Activated CD4-positive, CD25-positive, alpha-beta regulatory T cell (primary cell): ENCODE measurements around the gene FAM227A.
"Not testable (repeated sequence)": the region's sequence is repeated elsewhere in the genome, so short reads cannot be mapped to it uniquely, and the experiment has no call there.

Experiments used
- DNase-seq, 4 experiments: peaks; one replicate each; lab custom pipeline; 2025; lab: John Stamatoyannopoulos, UW

The FAM227A gene

GRCh38 chr22:38657045-38657909, 1.1 kb upstream of the FAM227A start:
- no peak for DNase-seq

DNA sequence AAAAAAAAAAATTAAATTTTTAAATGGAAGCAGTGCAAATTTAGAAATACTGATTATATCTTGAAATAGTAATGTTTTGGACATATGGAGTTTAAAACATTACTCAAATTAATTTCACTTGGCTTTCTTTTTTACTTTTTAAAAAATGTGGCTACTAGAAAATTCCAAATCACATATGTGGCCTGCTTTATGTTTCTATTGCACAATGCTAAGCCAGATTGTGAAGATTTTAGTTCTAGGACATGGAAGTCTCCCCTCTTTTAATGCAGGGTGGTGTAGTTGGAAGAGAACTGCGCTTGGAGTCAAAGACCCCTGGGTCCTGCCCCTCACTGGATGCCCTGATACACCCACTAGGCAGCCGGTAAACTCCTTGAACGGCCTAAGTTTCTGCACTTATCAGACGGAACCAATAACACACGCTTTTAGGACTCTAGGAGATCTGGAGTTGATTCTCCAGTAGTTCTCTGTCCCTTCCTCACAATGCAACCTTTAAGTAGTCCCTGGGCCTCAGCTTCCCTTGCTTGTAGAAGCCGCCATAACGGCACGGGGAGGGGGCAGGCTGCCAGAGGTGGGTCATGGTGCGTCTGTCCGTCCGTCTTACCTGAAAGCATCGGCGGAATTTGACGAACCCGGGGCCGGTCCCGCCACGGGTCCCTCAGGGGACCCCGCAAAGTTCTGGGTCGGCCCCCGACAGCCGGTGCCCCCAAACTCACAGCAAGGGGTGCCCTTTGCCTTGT, 505 bp downstream of the FAM227A start:
- no peak for DNase-seq

DNA sequence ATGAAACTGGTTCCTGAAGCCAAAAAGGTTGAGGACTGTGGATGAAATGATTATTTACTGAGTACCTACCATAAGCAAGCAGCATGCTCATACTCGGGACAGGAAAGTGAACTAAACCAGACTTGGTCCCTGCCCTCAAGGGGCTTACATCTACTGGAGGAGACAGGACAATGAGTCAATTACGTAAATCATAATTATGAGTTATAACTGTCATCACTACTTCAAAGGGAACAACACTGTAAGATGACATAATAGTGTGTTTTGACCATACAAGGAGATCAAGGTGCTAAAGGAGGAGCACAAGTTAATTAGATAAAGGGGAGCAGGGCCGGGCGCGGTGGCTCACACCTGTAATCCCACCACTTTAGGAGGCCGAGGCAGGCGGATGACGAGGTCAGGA, 2.5 kb downstream of the FAM227A start:
- no peak for DNase-seq

DNA sequence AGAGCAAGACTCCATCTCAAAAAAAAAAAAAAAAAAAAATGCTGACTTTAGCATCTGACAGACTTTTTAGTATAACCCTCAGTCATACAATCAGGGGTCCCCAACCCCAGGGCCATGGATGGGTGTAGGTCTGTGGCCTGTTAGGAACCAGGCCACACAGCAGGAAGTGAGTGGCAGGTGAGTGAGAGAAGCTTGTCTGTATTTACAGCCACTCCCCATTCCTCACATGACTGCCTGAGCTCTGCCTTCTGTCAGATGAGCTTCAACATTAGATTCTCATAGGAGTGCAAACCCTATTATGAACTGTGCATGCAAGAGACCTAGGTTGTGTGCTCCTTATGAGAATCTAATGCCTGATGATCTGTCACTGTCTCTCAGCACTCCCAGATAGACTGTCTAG, 3.3 kb downstream of the FAM227A start:
- DNase-seq: no peak

DNA sequence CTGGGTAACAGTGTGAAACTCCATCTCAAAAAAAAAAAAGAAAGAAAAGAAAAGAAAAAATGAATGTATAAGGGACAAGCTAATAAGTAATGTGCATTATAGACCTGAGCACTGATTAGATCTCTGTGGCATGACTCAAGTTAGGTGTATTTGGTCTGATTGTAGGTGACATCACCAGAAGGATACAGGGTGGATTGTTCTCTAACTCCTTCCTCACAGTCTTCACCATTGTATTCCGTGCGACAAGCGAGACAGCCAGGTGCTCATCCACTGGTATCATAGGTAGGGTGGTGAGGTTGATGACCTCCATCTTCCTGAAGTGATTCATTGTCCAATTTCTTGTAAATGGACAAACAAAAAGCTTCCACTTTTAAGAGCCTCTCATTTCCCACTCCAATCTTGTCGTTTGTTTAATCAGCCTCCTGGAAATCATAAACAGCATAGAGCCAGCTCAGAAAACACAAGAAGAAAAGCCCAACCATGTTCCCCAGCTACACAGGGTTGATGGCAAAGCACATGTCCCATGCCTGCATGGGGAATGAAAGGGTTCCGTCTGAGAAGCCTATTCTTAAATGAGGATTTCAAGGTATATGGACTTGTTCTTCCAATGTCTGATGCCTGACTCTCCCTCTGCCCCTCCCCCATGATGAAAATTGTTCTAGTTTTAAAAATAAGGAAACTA, 6.2 kb downstream of the FAM227A start:
- DNase-seq: no peak

DNA sequence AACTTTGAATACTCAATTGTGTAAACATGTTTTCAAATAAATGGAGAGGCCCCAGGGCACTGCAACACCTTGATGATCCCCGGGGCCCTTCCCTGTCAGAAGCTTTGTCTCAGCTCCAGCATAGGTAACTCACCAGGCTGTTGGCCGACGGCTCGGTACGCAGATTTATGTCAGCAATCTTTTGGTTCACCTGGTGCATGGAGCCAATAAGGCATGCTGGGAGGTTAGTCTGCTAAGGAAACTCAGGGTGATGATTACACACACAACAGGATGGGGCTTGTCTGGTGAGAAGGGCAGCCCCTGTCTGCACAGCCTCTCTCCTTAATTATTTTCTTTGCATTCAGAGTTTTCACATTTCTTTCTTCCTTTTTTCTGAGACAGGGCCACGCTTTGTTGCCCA, 10.8 kb downstream of the FAM227A start:
- no peak for DNase-seq

GRCh38 chr22:38644245-38644644, 11.9 kb downstream of the FAM227A start:
- not testable (repeated sequence) for DNase-seq

DNA sequence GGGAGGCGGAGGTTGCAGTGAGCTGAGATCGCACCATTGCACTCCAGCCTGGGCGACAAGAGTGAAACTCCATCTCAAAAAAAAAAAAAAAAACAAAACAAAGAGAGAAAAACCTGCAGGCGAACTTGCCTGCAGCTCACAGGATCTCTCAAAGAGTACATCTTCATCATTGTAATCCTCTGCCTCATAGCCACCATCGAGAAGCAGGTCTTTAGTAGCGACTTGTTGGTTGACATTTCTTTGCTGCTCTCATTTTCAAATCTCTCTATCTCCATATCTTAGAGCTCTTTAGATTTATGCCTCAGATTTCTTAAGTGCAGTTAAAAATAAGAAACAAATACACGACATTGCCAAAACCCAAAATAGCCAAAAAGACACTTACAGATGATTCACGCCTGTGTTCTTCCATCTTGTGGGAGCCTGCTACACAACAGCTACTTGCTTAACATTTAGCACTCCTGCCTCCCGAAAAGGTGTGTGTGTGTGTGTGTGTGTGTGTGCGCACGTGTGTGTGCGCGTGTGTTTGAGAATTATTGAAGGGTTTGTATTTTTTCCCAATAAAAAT, 14.6 kb downstream of the FAM227A start:
- no peak for DNase-seq

- DNase-seq: no peak
These were observed 17.5 kb downstream of the FAM227A start for GRCh38 chr22:38638728-38639127.

DNA sequence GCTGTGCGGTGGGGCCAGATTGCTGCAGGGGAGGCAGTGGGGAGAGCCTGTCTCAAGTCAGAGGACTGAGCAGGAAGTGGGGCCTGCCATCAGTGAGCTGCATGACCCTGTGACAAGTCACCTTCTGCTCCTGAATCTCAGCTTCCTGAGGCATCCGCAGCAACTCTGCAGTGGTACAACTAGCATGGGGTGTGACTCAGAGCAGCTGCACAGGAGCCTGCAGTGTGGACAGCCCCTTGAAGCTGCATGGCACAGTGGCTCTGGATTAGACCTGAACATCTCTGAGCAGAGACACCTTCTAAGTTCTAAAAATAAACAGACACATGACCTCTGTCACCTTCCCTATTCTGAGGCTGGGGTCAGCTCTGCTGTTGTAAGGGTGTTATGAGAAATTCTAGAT, 18.0 kb downstream of the FAM227A start:
- no peak for DNase-seq

DNA sequence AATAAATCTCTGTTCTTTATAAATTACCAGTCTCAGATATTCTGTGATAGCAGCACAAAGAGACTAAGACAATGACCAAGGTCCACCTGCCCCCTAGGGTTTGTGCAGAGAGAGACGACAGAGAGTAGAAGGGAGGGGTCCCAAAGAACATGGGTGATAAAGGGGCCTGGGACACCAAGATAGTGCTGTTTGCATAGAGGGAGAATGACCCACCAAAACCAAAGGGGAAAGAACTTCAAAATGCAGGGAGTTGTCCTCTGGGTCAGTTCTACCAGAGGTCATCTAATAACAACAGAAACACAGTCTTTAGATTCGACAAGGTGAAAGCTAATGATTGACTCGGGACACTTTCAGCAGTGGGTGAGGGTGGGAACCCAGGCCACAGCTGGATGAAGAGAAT, 23.7 kb downstream of the FAM227A start:
- DNase-seq: no peak

DNA sequence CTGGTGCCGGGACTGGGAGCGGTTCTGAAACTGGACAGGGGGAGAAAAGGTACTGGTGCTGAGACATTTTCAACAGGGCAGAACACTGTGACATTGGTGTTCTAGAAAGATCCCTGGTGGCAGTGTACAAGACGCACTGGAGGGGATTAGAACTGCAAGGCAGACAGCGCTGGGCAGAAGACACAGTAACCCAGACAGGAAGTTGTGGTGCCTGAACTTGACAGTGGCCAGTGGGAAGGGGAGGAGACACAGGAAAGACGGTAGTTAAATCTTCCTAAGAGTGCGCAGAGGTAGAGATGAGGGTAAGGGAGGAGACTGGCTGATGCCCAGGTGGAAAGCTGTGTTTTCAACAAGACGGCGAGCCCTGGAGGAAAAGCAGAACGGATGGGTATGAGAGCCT, 24.5 kb downstream of the FAM227A start:
- DNase-seq: no peak

DNA sequence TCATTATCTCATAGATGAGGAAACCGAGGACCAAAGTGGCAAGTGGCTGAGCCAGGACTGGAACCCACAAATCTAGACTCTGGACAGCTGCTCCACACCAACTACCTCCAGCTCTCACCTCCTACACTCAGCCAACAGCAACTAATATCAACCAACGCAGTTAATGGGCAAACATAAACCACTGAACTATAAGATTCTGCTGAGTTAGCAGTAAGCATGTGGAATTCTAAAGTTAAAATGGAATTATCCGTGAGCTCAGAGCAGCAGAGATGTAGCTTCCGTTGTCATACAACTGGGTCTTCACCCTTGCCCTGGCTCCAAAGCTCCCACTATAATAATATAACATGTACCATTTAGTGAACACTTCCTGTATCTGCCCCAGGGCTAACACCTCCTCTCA, 27.1 kb downstream of the FAM227A start:
- DNase-seq: no peak

- DNase-seq: no peak
These were observed 27.7 kb downstream of the FAM227A start for GRCh38 chr22:38628444-38628843.

- no peak for DNase-seq
These were observed 32.8 kb downstream of the FAM227A start for GRCh38 chr22:38623351-38623750.

DNA sequence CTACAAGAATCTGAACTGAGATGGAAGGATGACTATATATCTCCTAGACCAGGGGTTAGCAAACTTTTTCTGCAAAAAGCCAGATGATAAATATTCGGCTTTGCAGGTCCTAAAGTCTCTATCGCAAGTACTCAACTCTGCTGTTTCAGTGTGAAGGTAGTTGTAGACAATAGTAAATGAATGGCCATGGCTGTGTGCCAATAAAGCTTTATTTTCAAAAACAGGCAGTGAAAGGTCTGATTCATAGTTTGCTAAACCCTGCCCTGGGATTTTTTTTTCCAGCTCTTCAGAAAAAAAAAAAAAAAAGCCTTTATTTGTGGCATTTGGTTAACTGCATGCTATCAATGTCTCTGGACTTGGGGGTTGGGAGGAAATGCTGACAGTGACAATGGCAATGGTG, 37.5 kb downstream of the FAM227A start:
- DNase-seq: no peak

DNA sequence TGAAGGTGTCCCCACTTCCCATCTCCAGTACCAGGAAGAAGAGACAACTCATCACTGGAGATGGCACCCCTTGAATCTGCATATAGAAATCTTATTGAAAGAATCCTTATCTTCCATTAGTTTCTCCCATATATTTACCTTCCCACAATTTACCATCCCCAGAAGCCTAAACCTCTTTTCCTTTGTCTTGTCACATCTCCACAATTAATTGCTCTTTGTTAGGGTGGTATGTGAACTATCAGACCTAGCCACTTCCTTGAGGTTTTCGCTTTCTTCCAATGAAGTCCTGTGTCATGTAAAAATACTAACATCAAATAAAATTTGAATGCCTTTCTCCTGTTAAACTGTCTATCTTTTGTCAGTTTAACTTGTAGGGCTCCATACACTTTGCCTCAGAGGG, 37.9 kb downstream of the FAM227A start:
- no peak for DNase-seq

GRCh38 chr22:38615064-38615405, 41.2 kb downstream of the FAM227A start:
- not testable (repeated sequence) for DNase-seq

DNA sequence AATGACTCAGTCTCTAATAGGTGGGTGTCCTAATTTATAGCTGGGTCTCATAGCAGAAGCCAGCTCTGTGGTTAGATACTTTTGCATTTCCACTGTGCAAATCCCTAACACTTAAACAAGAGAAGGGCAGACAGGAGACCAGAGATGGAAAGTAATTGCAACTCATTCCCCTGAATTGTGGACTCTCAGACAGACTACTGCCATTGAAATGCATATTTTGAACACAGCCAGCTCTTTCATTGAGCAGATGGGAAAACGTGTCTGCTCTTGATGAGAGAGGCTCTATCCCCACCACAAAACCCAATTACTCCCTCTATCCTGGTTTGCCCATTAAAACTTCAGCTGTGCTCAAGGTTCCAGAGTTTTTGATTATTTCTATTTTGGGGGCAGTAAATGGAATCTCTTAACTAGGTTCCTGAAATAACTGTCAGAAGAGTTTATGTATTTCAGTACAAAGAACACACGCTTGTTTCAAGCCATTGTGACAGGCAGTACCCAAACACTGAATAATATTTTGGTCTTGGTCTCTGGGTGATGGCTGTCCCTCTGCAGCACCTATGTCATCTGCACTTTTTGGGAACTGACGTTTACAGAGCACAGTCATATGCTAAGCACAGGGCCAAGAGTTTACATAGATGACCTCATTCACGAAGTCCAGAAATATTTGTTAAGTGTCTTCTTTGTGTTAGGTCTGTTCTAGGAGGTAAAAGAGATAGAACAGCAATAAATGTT, 41.7 kb downstream of the FAM227A start:
- DNase-seq: no peak

GRCh38 chr22:38613588-38613987, 42.6 kb downstream of the FAM227A start:
- DNase-seq: no peak

- DNase-seq: no peak
These were observed 43.8 kb downstream of the FAM227A start for GRCh38 chr22:38612217-38613006.
